ENCODE data around the gene ERC2.

Gene ERC2

DNA sequence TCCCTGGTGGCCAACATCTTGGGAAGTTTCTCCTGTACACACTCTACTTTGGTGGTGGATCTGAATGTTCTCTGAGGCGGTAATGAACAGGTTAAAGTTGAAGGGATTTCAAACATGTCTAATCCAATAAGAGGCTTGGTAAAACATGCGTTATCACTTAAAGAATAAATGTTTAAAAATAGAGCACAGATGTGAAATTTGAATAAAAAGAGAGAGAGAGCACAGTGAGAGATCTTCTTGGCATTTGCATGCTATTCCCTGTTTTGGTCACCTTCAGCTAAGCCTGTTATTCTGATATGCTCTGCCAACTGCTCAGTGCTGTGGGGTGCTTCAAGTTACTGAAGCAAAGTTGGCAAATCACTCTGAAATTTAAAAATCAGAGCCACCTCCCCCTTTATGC lies 743.4 kb downstream of the ERC2 start:
- TF ChIP-seq, protein P1, sequence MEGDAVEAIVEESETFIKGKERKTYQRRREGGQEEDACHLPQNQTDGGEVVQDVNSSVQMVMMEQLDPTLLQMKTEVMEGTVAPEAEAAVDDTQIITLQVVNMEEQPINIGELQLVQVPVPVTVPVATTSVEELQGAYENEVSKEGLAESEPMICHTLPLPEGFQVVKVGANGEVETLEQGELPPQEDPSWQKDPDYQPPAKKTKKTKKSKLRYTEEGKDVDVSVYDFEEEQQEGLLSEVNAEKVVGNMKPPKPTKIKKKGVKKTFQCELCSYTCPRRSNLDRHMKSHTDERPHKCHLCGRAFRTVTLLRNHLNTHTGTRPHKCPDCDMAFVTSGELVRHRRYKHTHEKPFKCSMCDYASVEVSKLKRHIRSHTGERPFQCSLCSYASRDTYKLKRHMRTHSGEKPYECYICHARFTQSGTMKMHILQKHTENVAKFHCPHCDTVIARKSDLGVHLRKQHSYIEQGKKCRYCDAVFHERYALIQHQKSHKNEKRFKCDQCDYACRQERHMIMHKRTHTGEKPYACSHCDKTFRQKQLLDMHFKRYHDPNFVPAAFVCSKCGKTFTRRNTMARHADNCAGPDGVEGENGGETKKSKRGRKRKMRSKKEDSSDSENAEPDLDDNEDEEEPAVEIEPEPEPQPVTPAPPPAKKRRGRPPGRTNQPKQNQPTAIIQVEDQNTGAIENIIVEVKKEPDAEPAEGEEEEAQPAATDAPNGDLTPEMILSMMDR (IDR thresholded peaks at IDR 0.05; ENCODE audit: low read depth, low read length, missing control alignments) = no peak
- in situ Hi-C loops (cut with HindIII; ENCODE audit: low sequenced_read_pairs) = loop anchor here (25.0 kb wide), 1 partner anchor 863 kb away; no protein-coding TSS in a partner anchor
- H3K4me3 ChIP-seq (ENCODE audit: low read depth, low read length) = no peak overlapping the region
- DNase-seq (ENCODE audit: low read depth) = no peak

DNA sequence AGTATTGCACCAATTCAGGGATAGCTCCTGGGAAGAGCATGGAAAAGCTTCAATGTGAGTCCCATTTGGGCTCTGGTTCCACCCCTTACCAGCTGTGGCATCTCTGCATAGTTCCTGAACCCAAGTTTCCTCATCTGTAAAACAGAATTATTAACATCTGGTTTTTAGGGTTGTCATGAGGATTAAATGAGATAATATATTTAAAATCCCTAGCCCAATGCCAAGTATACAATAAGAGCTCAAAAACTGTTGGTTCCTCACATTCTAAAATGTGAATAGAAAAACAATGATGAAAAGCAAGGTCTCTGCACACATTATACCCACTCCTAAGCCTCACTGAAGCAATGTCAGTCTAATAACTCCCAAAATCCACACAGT lies 743.9 kb downstream of the ERC2 start:
- in situ Hi-C loops (cut with HindIII; ENCODE audit: low sequenced_read_pairs) = no loop called here
- TF ChIP-seq, protein P1 (IDR thresholded peaks at IDR 0.05; ENCODE audit: low read depth, low read length, missing control alignments) = no peak
- DNase-seq (ENCODE audit: low read depth) = no peak
- H3K4me3 ChIP-seq (ENCODE audit: low read depth, low read length) = no peak overlapping the region

DNA sequence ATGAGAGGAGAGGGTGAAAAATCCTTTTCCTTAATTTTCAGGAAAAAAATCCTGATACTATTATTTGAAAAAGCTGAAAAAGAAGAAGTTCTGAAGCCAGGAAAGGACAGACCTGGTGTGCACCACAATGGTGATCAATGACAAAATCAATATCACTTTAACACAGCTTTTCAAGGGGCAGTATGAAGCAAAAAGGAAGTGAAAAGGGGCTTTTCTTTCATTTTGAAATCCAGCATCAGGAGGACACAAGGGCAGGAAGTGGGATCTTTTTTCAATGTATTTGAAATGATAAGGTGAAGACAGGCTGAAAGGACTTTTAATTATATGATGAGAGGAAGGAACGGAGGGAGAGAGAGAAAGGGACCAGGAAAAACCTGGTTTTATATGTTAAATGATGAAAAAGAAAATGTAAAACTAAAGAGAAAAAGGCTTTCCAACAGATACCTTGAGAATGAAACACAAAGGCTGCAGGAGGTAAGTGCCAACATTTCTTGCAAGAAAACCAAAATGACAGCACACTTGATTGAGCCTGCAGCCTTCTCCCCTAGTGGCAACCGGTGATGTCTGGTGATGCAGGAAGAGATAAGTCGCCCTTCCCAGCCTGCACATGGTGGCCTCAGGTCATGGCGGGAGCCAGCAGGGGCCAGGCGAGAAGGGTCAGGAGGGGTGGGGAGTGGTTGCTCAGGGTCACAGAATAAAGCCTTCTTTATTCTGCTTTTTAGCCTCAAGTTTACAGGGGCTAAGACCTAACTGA lies 744.4 kb downstream of the ERC2 start:
- in situ Hi-C loops (cut with HindIII; ENCODE audit: low sequenced_read_pairs) = no loop called here
- no peak overlapping the region for H3K4me3 ChIP-seq (ENCODE audit: low read depth, low read length)
- TF ChIP-seq, protein P1 (IDR thresholded peaks at IDR 0.05; ENCODE audit: low read depth, low read length, missing control alignments) = no peak
- DNase-seq (ENCODE audit: low read depth) = no peak

DNA sequence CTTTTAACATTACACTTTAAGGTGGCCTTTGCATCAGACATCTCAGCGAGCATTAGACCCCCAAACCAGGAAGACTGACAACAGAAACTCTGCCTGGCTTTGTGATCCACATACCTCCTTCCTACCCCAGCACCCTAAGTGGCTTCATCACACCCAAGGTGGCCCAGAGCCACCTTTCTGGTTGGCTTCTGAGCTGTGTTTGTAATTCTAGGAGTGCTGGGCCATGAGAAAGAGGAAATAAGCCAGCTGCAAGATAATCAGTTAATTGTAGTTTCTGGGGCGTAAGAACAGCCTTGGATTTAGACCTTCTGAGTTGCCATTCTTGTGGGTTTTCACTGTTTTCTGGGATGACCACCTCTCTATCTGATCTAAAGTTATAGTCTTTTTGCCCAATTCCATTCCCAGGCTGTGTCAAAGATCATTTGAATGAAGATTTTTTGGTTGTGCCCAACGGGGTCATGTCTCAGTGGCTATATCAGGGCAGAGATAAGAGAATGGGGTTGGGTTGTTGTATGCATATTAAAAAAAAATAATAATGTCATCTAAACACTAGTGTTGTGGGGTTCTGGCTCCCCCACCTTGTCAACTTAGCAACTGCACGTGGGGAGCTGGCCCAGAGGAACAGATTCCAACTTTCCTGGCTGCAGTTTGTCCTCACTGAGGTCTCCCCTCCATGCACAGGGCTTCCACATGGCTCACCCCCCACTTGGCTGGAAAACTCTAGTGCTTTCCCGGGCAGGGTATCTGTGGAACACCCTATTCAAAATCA lies 746.4 kb downstream of the ERC2 start:
- TF ChIP-seq, protein P1 (IDR thresholded peaks at IDR 0.05; ENCODE audit: low read depth, low read length, missing control alignments) = peak; percentile 79
- DNase-seq (ENCODE audit: low read depth) = peak; percentile 33
- no peak overlapping the region for H3K4me3 ChIP-seq (ENCODE audit: low read depth, low read length)
- in situ Hi-C loops (cut with HindIII; ENCODE audit: low sequenced_read_pairs) = no loop called here

DNA sequence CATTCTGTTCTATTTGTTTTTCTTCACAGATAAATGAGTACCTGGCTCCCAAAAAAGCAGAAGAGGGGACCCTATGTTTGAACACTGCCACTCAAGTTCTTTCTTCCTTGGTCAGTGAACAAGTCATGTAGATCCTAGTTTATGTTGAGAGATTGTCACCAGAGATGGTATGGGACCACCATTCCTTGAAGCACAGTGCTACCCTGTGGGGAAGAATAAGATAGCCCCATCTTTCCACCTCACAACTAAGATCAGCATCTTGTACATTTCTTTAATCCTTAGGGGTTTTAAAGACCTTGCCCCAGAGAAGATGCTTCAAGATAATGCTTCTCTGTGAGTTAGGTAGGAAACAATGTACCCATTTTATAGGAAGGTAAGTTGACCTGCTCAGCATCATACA lies 747.7 kb downstream of the ERC2 start:
- peak; percentile 53 for DNase-seq (ENCODE audit: low read depth)
- TF ChIP-seq, protein P1 (IDR thresholded peaks at IDR 0.05; ENCODE audit: low read depth, low read length, missing control alignments) = peak; percentile 48

DNA sequence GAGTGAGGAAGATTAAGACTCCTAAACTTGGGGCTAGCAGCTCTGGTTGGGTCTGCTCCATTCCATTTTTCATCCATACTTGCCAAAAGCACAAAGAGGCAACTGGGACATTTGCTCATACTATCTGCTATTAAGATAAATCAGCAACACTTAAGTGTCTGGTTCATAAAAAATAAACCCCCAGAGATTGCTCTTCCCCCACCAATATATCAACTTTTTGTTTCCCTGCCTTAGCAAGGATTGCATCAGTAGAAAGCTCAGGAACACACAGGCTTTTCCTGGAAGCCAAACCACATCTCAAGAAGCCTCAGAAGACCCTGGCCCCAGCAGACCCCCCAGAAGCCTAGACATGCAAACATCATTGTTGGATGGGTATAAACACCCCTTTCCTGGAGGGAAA lies 748.8 kb downstream of the ERC2 start:
- DNase-seq (ENCODE audit: low read depth) = no peak
- TF ChIP-seq, protein P1 (IDR thresholded peaks at IDR 0.05; ENCODE audit: low read depth, low read length, missing control alignments) = no peak
- in situ Hi-C loops (cut with HindIII; ENCODE audit: low sequenced_read_pairs) = loop anchor here (5.0 kb wide), 1 partner anchor 232 kb away; the partner anchor contains the start of gene WNT5A
- no peak overlapping the region for H3K4me3 ChIP-seq (ENCODE audit: low read depth, low read length)

More for the DNA sequence above, 747.7 kb downstream of the ERC2 start:
- no peak overlapping the region for H3K4me3 ChIP-seq (ENCODE audit: low read depth, low read length)
- in situ Hi-C loops (cut with HindIII; ENCODE audit: low sequenced_read_pairs) = no loop called here

All from astrocyte of the cerebellum (primary cell).